ENCODE data around the gene DNAJC18.
"Not testable (repeated sequence)": the region's sequence is repeated elsewhere in the genome, so short reads cannot be mapped to it uniquely, and the experiment has no call there.

DNAJC18 gene

GRCh38 chr5:139461176-139461575, 21.9 kb upstream of the DNAJC18 start:
- no peak for DNase-seq (ENCODE audit: low spot score)

GRCh38 chr5:139460455-139460854, 21.1 kb upstream of the DNAJC18 start:
- DNase-seq (ENCODE audit: low spot score), result no peak

DNA sequence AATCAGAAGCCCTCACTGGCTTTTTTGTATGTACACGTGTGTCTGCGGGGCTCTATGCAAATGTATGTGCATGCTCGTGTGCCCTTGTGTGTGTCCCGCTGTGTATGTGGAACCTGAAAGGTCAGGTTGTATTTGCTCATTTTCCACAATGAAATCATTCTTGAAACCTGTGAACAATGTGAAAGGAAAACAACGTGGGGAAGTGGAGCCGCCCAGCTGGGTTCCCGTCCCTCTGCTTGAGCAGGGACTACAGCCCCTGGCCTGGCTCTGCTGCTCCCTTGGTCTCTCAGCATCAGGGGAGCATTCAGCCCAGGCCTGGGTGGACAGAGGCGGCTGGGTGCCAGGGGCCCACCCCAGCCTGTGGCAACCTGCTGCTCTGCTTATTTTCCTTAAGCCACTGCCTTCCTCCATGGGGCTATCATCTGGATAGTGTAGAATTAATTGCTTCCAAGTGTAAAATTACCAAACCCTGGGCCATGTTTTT, 20.2 kb upstream of the DNAJC18 start:
- DNase-seq (ENCODE audit: low spot score), result no peak

GRCh38 chr5:139458580-139459407, 19.5 kb upstream of the DNAJC18 start:
- no peak for DNase-seq (ENCODE audit: low spot score)

DNA sequence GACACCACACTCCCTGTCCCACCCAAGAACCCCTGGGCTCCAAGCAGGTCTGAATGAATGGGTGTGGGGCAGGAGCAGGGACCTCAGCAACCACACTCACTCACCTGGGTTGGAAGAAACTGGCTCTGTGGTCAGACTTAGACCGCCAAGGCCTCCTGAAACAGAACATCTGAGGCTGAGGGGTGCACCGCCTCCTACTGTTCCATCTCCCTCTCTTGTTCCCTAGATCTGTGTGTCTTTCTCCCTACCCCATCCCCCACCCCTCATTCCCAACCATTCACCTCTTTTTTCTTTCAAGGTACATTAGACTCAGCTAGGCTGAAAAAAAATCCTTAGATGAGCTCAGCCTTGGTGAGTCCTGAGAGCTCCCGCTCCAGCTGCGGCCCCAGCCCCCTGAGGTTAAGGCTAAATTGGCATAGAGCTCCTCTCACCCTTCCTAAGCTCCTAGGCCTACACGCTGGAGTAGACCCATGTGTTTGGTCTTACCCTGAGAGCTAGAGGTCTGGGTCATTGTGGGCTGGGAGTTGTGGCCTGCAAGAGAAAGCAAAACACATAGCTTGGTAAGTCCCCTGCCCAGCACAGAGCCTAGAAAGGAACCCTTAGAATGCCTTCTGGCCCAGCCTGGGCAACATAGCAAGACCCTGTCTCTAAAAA, 18.5 kb upstream of the DNAJC18 start:
- DNase-seq (ENCODE audit: low spot score), result no peak

GRCh38 chr5:139457241-139457640, 17.9 kb upstream of the DNAJC18 start:
- no peak for DNase-seq (ENCODE audit: low spot score)

- no peak for DNase-seq (ENCODE audit: low spot score)
Observed at GRCh38 chr5:139456776-139457175, 17.5 kb upstream of the DNAJC18 start.

DNA sequence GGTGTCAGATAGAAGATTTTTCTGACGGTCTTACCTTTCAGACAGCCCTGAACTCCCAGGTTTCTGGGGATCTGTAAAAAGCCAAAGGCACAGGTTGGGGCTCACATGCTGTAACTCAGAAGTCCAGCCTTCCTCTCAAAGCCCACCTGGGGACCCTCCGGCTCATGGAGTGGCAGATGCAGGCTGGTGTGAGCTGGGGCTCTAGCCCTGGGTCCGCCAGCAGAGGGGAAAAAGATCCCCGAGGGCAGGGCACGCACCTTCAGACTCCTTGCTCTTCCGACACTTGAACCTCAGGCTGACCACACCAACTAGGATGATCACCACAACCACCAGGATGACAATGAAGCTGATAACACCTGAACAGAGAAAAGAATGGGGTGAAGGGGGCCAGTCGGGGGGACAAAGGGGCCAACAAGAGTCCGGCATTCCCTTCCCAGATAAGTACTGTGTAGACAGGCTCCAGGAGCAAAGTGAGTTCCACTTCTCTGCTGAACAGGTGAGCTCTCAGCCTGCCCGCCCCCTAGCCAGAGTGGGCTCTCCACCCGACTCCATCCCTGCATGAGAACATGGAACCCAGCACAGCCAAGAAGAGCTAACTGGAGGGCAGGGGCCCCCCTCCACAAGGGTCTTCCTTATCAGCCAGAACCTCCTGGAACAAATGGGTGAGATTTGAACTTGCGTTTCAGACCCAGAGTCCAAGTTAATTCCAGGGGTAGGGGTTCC, 15.4 kb upstream of the DNAJC18 start:
- no peak for DNase-seq (ENCODE audit: low spot score)

DNA sequence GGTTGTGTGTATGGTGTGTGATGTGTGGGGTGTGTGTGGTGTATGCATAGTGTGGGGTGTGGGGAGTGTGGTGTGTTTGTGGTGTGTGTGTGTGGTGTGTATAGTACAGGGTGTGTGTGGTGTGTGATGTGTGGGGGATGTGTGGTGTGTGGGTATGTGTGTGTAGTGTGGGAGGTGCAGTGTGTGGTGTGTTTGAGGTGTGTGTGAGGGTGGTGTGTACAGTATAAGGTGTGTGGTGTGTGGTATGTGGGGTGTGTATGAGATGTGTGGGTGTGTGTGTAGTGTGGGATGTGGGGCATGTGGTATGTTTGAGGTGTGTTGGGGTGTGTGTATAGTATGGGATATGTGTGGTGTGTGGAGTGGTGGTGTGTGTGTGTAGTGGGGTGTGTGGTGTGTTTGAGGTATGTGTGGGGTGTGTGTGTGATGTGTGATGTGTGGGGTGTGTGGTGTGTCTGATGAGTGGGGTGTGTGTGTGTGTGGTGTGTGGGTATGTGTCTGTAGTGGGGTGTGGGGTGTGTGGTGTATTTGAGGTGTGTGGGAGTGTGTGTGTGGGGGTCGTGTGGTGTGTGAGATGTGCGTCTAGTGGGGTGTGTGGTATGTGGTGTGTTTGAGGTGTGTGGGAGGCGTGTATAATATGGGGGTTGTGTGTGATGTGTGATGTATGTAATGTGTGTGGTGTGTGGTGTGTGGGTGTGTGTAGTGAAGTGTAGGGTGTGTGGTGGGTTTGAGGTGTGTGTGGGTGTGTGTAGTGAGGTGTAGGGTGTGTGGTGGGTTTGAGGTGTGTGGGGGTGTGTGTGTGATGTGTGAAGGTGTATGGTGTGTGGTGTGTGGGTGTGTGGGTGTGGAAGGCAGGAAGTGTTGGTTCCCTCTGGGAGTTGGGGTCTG, 14.6 kb upstream of the DNAJC18 start:
- DNase-seq (ENCODE audit: low spot score), result no peak

DNA sequence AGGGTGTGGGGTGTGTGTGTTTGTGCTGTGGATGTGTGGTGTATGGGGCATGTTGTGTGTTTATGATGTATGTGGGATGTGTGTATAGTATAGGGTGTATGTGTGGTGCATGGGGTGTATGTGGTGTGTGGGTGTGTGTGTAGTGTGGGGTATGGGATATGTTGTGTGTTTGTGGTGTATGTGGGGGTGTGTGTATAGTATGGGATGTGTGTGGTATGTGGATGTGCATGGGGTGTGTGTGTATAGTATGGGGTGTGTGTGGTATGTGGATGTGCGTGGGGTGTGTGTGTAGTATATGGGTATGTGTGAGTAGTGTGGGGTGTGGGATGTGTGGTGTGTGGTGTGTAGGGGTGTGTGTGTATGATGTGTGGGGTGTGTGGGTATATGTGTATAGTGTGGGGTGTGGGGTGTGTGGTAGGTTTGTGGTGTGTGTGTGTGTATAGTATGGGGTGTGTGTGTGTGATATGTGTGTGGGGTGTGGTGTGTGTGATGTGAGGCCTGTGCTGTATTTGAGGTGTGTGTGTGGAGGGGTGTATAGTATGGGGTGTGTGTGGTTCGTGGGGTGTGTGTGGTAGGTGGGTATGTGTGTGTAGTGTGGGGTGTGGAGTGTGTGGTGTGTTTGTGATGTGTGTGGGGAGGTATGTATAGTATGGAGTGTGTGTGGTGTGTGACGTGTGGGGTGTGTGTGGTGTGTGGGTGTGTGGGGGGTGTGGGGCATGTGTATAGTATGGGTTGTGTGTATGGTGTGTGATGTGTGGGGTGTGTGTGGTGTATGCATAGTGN, 12.7 kb upstream of the DNAJC18 start:
- no peak for DNase-seq (ENCODE audit: low spot score)

DNA sequence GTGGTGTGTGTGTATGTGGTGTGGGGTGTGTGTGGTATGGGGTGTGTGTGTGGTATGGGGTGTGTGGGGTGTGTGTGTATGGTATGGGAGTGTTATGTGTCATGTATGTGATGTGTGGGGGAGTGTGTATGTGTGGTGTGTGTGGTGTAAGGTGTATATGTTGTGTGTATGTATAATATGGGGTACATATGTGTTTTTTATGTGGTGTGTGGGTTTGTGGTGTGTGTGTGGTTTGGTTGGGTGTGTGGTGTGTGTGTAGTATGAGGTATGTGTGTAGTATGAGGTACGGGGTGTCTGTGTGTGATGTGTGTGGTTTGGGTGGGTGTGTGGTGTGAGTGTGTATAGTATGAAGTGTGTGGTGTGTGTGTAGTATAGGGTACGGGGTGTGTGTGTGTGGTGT, 11.9 kb upstream of the DNAJC18 start:
- no peak for DNase-seq (ENCODE audit: low spot score)

DNA sequence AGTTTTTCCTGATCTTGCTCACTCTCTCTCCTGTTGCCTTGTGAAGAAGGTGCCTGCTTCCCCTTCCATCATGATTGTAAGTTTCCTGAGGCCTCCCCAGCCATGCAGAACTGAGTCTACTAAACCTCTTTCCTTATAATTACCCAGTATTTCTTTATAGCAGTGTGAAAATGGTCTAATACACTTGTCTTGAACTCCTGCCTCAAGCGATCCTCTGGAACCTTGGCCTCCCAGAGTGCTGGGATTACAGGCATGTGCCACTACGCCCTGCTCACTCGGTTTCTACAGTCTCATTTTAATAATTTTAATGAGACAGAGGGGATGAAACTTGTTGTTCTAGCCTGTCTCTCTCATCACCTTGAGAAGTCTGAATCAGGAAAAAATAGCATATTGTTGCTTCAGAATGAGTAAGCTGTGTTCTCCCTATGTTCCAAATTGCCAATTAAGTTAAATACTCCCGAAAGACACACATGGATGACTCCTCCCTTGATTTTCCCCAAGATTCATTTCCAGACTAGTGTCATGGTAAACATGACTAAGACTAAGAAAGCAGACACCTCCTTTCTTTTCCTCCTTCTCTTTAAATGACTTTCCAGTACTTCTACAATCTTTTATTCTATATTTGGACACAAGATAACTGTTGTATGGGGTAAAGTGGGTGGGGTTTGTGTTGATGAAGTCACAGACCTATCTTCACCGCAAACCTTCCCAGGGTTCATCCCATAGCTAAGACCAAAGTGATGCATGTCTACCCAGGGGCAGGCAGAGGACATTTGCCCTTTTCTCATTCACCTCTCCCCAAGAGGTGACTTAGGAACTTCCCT, 7.8 kb upstream of the DNAJC18 start:
- no peak for DNase-seq (ENCODE audit: low spot score)

DNA sequence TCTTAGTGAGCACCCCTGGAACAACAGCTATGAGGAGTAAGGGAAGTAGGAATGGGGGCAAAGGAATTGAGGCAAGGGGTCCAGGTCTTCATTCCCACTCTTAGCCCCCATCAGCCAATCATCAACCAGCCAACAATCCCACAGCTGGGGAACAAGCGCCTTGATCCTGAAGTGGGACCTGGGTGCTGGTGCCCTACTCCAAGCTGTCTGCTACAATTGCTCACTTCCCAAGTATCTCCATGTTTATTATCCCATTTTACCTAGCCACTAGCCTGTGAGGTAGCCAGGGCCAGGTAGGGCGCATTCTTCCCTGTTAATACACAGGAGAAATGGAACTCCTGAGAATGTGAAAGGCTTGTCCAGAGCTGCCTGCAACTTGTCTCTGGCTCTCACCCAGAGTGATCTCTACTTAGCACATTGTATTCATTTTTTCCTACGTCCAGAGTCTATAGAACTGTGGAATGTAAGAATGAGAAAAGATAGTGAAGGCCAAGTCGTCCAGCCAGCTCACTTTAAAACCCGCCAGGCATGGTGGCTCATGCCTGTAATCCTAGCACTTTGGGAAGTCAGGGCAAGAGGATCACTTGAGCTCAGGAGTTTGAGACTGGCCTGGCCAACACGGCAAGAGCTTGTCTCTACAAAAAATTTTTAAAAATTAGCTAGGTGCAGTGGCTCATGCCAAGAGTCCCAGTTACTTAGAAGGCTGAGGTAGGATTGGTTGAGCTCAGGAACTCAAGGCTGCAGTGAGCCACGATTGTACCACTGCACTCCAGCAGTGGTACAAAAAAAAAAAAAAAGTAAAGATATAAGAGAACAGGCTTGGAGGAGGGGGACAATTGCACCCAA, 6.2 kb upstream of the DNAJC18 start:
- no peak for DNase-seq (ENCODE audit: low spot score)

- DNase-seq (ENCODE audit: low spot score), result no peak
Observed at GRCh38 chr5:139443831-139444453, 4.6 kb upstream of the DNAJC18 start.

- DNase-seq (ENCODE audit: low spot score), result not testable (repeated sequence)
Observed at GRCh38 chr5:139440416-139440815, 1.1 kb upstream of the DNAJC18 start.

- no peak for DNase-seq (ENCODE audit: low spot score)
Observed at GRCh38 chr5:139438707-139439012, 665 bp downstream of the DNAJC18 start.

- DNase-seq (ENCODE audit: low spot score), result no peak
Observed at GRCh38 chr5:139435676-139436075, 3.6 kb downstream of the DNAJC18 start.

- DNase-seq (ENCODE audit: low spot score), result no peak
Observed at GRCh38 chr5:139431706-139432105, 7.6 kb downstream of the DNAJC18 start.

- no peak for DNase-seq (ENCODE audit: low spot score)
Observed at GRCh38 chr5:139430015-139430414, 9.3 kb downstream of the DNAJC18 start.
